GM10248 (cell line): Measurements from ENCODE around the gene SPDL1.

ENCODE experiments used
- CTCF ChIA-PET: fragments of 300-600 bp; sonication (Branson Sonifier 250); formaldehyde crosslinking; extraction: SDS; loops from one replicate; lab custom pipeline; 2021; ENCODE audit warnings: antibody characterized with exemption; lab: Yijun Ruan, JAX
- POLR2A ChIA-PET: fragments of 350-650 bp; sonication (Branson Sonifier 250); formaldehyde crosslinking; extraction: SDS; loops from one replicate; lab custom pipeline; 2020; ENCODE audit warnings: antibody characterized with exemption; lab: Yijun Ruan, JAX
- DNase-seq: peaks from one replicate; pipeline ENCODE4 v3.0.0; 2012; ENCODE audit errors: extremely low spot score
- TF ChIP-seq, protein P1 (sequence below): IDR thresholded peaks from 2 replicates; pipeline ENCODE4 v1.5.1; 2012; ENCODE audit warnings: mild to moderate bottlenecking, low read depth; ENCODE audit errors: extremely low read depth, missing control alignments, control extremely low read depth

SPDL1 gene

DNA sequence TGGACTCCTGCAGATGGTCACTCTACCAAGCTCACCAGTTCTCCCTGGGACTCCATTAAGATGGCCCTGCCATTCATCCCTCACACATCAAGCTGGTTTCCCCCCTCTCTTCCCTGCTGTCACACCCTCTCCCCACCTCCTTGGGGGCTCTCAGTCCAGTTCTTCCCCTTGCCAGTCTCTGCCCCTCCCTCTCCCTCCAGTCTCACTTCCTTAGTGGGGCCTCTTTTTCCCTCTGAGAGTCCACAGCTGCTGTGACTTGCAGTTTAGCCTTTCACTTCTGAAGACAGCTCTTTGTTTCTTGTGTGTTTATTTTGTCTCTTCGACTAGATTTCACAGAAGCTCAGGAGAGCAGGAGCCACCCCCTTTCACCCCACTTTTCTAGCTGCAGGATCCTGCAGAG, 64.0 kb downstream of the SPDL1 start:
- CTCF ChIA-PET: interaction anchor here (1.1 to 3.6 kb wide), 5 partner anchors 8 to 65 kb away, joined by 4 to 13 read pairs (median 4); partner anchors contain the start of gene DOCK2

DNA sequence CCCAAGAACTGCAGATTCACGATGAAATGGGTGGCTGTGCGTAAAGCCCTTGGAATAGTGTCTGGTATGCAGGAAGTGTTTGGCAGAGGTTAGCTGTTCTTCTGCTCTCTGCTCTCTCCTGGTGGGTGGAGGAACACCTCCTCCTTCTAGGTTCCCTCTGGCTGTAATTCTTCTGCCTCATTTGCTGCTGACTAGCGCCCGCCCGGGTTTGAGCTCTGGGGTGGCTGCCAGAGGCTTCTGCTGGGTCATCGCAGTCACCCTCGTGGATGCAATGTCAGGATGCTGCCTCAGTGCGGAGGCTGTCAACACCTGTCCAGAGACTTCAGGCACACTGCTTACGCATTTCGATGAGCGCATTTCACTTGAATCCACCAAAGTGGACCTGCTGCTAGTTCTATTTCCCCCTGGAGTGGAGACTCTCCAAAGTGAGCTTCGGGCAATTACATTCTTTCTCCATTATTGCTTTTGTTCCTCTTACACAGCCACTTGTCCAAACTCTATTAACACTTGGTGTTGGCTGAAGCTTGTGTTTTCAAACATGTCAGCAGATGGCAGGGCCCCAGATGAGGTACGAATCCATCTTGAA, 65.2 kb downstream of the SPDL1 start:
- no peak for DNase-seq
- ChIA-PET CTCF (interaction anchor here (1.0 to 3.6 kb wide), 5 partner anchors 12 to 65 kb away, joined by 3 to 13 read pairs (median 3); partner anchors contain the start of genes DOCK2 and SPDL1), POLR2A (no interaction called here)
- TF ChIP-seq, protein P1, sequence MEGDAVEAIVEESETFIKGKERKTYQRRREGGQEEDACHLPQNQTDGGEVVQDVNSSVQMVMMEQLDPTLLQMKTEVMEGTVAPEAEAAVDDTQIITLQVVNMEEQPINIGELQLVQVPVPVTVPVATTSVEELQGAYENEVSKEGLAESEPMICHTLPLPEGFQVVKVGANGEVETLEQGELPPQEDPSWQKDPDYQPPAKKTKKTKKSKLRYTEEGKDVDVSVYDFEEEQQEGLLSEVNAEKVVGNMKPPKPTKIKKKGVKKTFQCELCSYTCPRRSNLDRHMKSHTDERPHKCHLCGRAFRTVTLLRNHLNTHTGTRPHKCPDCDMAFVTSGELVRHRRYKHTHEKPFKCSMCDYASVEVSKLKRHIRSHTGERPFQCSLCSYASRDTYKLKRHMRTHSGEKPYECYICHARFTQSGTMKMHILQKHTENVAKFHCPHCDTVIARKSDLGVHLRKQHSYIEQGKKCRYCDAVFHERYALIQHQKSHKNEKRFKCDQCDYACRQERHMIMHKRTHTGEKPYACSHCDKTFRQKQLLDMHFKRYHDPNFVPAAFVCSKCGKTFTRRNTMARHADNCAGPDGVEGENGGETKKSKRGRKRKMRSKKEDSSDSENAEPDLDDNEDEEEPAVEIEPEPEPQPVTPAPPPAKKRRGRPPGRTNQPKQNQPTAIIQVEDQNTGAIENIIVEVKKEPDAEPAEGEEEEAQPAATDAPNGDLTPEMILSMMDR: no peak

More for the DNA sequence above, 64.0 kb downstream of the SPDL1 start:
- DNase-seq: peak; percentile 48
- POLR2A ChIA-PET: no interaction called here
- TF ChIP-seq, protein P1: no peak

DNA sequence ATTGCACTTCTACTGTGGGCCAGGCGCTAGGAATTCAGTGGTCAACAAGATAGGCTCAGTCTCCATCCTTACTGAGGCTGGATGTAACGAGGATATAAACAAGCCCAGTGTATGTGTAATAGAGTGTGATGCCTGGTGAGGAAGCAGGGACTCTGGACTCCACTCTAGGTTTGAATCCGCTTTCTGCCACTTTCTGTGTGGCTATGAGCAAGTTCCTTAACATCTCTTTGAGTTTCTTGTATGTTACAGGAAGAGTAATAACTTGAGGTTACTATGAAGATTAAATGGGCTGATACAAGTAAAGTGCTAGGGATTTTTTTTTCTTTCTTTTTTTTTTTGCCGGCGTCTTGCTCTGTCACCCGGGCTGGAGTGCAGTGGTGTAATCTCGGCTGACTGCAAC, 65.9 kb downstream of the SPDL1 start:
- DNase-seq: no peak
- POLR2A ChIA-PET: no interaction called here
- CTCF ChIA-PET: interaction anchor here (1.3 to 3.6 kb wide), 3 partner anchors 21 to 66 kb away, joined by 3 to 12 read pairs (median 3); partner anchors contain the start of gene SPDL1
- TF ChIP-seq, protein P1: no peak

DNA sequence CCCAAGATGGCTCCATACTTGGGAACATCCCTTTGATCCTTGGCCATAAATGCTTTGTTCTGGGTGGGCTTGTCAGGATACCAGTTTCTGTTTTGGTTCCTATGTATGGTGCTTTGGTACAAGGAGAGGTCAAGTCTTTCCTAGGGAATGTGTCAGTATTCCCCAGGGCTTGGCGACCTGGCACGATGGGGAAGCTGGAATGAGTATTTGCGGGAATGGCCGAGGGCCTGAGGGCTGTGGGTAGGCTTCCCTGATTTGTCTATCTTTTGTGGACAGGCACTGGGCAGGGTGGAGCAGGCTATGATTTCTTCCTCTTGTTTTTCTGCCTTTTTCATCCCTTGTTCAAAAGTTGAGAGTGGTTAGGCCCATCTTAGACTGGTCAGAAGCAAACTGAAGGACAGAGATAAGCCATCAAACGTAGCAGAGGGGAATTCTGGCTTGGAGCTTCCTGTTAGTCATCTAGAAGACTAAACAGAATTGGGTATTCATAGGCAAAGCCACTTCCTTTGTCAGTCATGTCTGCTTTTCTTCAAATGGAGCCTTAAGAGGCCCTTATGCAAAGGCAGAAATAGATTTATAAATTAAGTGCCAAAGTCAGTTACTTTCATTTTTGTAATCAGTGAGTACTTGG, 67.2 kb downstream of the SPDL1 start:
- ChIA-PET POLR2A (no interaction called here), CTCF (interaction anchor here (0.8 to 1.6 kb wide), 6 partner anchors 10 to 31 kb away, joined by 3 to 4 read pairs (median 4); no protein-coding TSS in a partner anchor)
- TF ChIP-seq, protein P1: no peak
- DNase-seq: peak; percentile 58

DNA sequence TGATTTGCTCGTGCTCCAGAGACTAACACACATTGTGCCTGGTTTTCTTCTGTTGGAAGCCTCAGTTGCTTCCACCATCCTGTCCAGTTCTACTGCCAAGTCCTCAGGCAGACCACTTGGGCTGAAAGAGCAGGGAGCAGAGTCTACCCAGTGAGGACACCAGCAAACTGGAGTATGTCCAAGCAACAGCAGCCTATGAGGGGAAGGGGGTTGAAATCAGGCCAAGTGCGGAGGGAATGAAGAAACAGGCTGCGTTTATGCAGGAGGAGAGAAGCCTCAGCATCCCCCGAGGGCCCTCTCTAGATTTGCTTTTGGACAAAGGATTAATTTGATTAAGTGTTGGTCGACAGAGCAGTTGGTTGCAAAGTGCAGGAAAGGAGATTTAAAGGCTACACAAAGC, 68.0 kb downstream of the SPDL1 start:
- TF ChIP-seq, protein P1: no peak
- ChIA-PET CTCF (interaction anchor here (0.8 to 1.6 kb wide), 2 partner anchors 10 to 13 kb away, joined by 3 to 4 read pairs; no protein-coding TSS in a partner anchor), POLR2A (no interaction called here)
- DNase-seq: no peak

DNA sequence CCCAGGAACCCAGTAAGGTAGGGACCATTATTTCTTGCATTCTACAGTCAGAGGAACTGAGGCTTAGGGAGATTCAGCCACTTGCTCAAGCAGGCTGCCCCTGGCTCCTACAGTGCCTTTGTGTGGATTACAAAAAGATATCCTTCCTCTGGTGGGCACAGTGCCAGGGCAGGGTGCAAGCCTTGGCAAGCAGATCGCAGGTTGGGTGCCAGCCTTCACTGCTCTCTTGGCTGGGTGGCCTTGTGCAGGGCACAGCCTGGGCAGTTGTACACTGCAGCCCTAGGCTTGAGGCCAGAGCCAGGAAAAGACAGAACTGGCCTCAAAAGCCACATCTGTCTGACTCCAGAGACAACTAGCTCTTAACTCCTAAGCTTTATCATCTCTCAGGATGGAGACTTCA, 68.5 kb downstream of the SPDL1 start:
- no peak for DNase-seq
- TF ChIP-seq, protein P1: no peak
- POLR2A ChIA-PET: no interaction called here
- CTCF ChIA-PET: interaction anchor here (0.8 to 1.6 kb wide), 2 partner anchors 11 to 71 kb away, joined by 3 to 4 read pairs; no protein-coding TSS in a partner anchor
